ENCODE results near the gene MRPL2.

- TF ChIP-seq RAD21 (IDR thresholded peaks at IDR 0.05; ENCODE audit: low read length) (no peak), CTCF (conservative IDR thresholded peaks at IDR 0.05; ENCODE audit: low read depth, low read length) (no peak), CEBPB (IDR thresholded peaks at IDR 0.05; ENCODE audit: low read depth, low read length) (no peak)
These were observed 39.1 kb downstream of the MRPL2 start for GRCh38 chr6:43020052-43020705.
